ENCODE data around the gene SLC38A3. TPM values are rescaled to one million over a fixed set of nuclear protein-coding genes. Genes with fewer than 3 reads are reported as not detected.

Gene SLC38A3
- total and polyA plus RNA-seq, 9 of the 15 experiments (the other 6 are each of a cell fraction or from before 2014, with no cell fraction given): 0.09 to 0.38 (median 0.16) TPM; not detected in 6

DNA sequence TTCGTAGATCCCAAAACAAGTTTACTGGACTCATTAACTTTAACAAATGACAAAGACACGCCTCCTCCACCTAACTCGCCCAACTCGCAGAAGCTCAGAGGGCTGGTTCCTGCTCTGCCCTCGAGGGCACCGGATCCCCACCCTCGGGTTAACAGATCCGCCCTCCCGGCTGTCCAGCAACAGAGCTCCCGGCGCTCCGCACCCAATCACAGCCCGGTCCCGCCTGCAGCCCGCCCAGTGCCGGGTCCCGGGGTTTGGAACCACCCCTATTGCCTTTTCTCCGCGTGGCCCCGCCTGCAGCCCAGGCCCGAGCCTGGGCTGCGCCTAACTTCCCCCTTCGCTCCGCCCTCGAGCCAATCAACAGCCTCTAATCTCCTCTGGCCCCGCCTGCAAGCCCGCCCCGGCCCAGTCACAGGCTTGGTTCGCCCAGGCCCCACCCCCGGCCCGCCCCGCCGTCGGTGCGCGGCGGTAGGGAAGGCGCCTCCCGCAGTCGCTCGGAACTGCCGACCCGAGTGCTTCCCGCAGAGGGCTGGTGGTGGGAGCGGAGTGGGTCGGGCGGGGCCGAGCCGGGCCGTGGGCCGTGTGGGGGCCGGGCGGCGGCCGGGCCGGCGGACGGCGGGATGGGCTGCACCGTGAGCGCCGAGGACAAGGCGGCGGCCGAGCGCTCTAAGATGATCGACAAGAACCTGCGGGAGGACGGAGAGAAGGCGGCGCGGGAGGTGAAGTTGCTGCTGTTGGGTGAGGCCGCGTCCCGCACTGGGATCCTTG lies 30.8 kb downstream of the SLC38A3 start, which contains the start of gene GNAI2:
GNAI2 (plus strand) TSS at position 489 of the 768 bp plus-strand sequence; CDS start at position 621, 132 bp downstream.
- in situ Hi-C loops (cut with MboI): no loop called here
- H3K4me2 ChIP-seq (ENCODE audit: insufficient read depth, low read length): peak within 1 kb of the TSS; percentile 80
- no TSS peak for BruUV-seq (replicated peaks)
- TF ChIP-seq CREBBP (IDR thresholded peaks at IDR 0.05; ENCODE audit: low read depth, low read length) (no peak), ZFX (CRISPR knock-in tag; IDR thresholded peaks at IDR 0.05) (peak; percentile 37; the same call in 1 of the 2 replicates), RBM14 (IDR thresholded peaks at IDR 0.05; ENCODE audit: borderline replicate concordance, insufficient read depth, low read depth, low read length) (no peak), KLF10 (CRISPR knock-in tag; IDR thresholded peaks at IDR 0.05) (no peak), NFIX (CRISPR knock-in tag; IDR thresholded peaks at IDR 0.05; ENCODE audit: low read depth) (no peak), NRF1 (conservative IDR thresholded peaks at IDR 0.05 in 1 of 2, IDR thresholded peaks at IDR 0.05 in 1 of 2) (peak; percentile 80 to 82), ZNF507 (tag; conservative IDR thresholded peaks at IDR 0.05) (no peak), ZNF785 (CRISPR knock-in tag; IDR thresholded peaks at IDR 0.05) (no peak), EZH2 (IDR thresholded peaks at IDR 0.05; ENCODE audit: borderline replicate concordance, low read depth, low read length) (no peak), RBBP5 (IDR thresholded peaks at IDR 0.05; ENCODE audit: borderline replicate concordance, insufficient read depth, low read length, poor library complexity, severe bottlenecking) (no peak), ELF2 (CRISPR knock-in tag; IDR thresholded peaks at IDR 0.05) (no peak), ZNF445 (CRISPR knock-in tag; IDR thresholded peaks at IDR 0.05; ENCODE audit: low read depth) (no peak), ZC3H11A (IDR thresholded peaks at IDR 0.05; ENCODE audit: low read depth, low read length) (no peak), CSDE1 (IDR thresholded peaks at IDR 0.05) (no peak), BRD9 (IDR thresholded peaks at IDR 0.05; ENCODE audit: low read depth, partially characterized antibody) (no peak), TAF9B (IDR thresholded peaks at IDR 0.05; ENCODE audit: partially characterized antibody) (no peak), MAFK (IDR thresholded peaks at IDR 0.05; ENCODE audit: low read length) (no peak), DNMT1 (IDR thresholded peaks at IDR 0.05) (no peak), ZNF324 (CRISPR knock-in tag; IDR thresholded peaks at IDR 0.05) (no peak)
- TF ChIP-seq, protein P1, sequence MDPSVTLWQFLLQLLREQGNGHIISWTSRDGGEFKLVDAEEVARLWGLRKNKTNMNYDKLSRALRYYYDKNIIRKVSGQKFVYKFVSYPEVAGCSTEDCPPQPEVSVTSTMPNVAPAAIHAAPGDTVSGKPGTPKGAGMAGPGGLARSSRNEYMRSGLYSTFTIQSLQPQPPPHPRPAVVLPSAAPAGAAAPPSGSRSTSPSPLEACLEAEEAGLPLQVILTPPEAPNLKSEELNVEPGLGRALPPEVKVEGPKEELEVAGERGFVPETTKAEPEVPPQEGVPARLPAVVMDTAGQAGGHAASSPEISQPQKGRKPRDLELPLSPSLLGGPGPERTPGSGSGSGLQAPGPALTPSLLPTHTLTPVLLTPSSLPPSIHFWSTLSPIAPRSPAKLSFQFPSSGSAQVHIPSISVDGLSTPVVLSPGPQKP (CRISPR knock-in tag; IDR thresholded peaks at IDR 0.05): no peak
- TF ChIP-seq, protein P2, sequence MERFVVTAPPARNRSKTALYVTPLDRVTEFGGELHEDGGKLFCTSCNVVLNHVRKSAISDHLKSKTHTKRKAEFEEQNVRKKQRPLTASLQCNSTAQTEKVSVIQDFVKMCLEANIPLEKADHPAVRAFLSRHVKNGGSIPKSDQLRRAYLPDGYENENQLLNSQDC (CRISPR knock-in tag; IDR thresholded peaks at IDR 0.05): no peak
- TF ChIP-seq, protein P3, sequence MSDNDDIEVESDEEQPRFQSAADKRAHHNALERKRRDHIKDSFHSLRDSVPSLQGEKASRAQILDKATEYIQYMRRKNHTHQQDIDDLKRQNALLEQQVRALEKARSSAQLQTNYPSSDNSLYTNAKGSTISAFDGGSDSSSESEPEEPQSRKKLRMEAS (CRISPR knock-in tag; IDR thresholded peaks at IDR 0.05): no peak

More for the DNA sequence above, 30.8 kb downstream of the SLC38A3 start, which contains the start of gene GNAI2:
- H3K27me3 ChIP-seq (ENCODE audit: control insufficient read depth in 2 of 2, insufficient read depth in 2 of 2, low read length in 2 of 2): no peaks in the 10 kb centered on the region
- H2AFZ ChIP-seq (ENCODE audit: low read depth, low read length): peak within 1 kb of the TSS; percentile 72; the same call in 1 of the 2 replicates
- ChIA-PET CTCF (ENCODE audit: low intra/inter-chr PET ratio) (no interaction called here), POLR2A (interaction anchor here (0.6 to 1.5 kb wide), 8 partner anchors 11 to 98 kb away, joined by 3 to 5 read pairs (median 4); no protein-coding TSS in a partner anchor)
- no peaks in the 10 kb centered on the region for H3K9me3 ChIP-seq (replicated peaks; ENCODE audit: control insufficient read depth, insufficient read depth, low read depth, low read length)
- H3K36me3 ChIP-seq (ENCODE audit: control insufficient read depth, insufficient read depth, low read length): 0 out of 3 replicates have a peak, but pooled peaks cover 2% of the 10 kb centered on the region
- peaks cover 27 to 54% of the 10 kb centered on the region in 2 experiments for H3K4me1 ChIP-seq (replicated peaks in 1 of 2; ENCODE audit: control insufficient read depth in 2 of 2, insufficient read depth in 2 of 2, low read length in 2 of 2)
- peak within 1 kb of the TSS; percentile 73 for H3K4me3 ChIP-seq
- H3K9ac ChIP-seq (ENCODE audit: insufficient read depth in 1 of 2, low read depth in 2 of 2, low read length in 2 of 2): peak within 1 kb of the TSS; percentile 67 to 95
- DNase-seq (ENCODE audit: extremely low read depth in 1 of 4, low spot score in 3 of 4) (peak; percentile 92 to 97 (median 94)), FAIRE-seq (peak; percentile 93), ATAC-seq (peak; percentile 98)
- H3K79me2 ChIP-seq (ENCODE audit: control insufficient read depth, insufficient read depth, low read length): peaks cover 31% of the 10 kb centered on the region
- no peaks in the 10 kb centered on the region for H3K9me1 ChIP-seq (ENCODE audit: control insufficient read depth, insufficient read depth, low read length)
- intact Hi-C loops (cut with micrococcal nuclease): no loop called here
- no peaks in the 10 kb centered on the region for H4K20me1 ChIP-seq (replicated peaks; ENCODE audit: control insufficient read depth, insufficient read depth, low read length)
- 0% methylated on average over 15 of the region's 75 CpGs for WGBS (ENCODE audit: insufficient coverage, low coverage, missing lambda C conversion rate)
- H3K27ac ChIP-seq (ENCODE audit: extremely low read depth, low read depth, low read length): peak within 1 kb of the TSS; percentile 68

Data from K562 (cell line).